Measurements from ENCODE around the gene MTUS2.

The MTUS2 gene

DNA sequence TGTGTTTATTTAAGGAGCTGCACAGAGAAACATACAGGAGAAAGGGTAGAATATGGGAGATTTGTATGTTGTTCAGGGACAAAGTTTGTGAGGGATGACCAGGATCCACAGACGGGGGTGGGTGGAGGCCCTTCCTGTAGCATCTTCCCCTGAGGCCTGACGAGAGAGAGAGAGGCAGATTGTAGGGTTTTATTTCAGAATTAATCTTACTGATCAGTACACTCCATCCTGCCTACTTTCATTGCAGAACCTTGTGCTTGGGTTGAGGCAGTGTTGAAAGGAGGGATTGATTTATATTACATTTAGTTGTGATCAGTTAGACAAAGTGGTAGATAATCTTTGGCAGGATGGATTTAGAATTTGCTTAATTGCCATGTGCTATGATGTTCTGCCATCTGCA lies 39.6 kb downstream of the MTUS2 start:
- no peak for DNase-seq

DNA sequence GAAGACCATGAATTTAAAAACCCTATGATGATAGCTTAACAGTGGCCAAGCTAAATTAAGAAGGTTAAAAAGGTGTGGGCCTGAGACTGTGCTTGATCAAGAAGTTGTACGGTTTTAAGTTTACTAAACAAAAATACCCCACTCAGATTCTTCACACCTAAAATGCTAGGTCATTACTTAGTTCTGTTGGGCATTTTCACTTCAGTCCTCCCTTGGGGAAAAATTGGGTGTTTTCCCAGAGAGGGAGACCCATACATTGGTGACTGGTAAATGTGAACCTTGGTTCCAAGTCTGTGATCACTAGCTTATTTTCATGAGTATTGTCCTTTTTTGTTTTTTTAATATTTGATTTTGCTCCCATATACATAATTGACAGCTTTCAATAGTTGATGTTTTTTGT lies 44.4 kb downstream of the MTUS2 start:
- DNase-seq = no peak

DNA sequence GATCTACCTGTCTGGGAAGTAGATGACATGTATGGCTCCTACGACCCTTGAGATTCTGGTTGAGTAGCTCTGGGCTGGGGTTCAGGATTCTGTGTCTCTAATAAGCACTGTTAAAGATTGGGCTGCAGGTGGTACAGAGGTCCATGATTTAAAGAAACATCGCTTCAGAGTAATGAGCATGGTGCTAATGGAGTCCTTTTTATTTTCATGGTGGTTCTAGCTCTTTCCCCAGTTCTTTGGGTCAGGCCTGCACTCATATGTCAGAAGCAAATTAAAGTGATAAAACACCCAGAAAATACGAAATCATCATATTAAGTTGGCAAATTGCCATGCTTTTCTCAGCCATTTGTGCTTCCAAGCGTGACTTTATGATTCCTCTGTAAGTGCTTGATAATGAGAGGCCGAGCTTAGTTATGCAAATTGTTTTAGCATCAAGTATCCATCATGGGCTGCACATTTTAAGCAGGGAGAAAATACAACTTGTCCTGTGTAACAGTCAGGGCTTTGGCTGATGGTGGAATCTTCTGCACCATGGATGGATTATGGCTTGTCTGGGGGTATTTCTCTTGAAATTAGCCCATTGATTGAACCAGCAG lies 45.1 kb downstream of the MTUS2 start:
- DNase-seq = no peak

DNA sequence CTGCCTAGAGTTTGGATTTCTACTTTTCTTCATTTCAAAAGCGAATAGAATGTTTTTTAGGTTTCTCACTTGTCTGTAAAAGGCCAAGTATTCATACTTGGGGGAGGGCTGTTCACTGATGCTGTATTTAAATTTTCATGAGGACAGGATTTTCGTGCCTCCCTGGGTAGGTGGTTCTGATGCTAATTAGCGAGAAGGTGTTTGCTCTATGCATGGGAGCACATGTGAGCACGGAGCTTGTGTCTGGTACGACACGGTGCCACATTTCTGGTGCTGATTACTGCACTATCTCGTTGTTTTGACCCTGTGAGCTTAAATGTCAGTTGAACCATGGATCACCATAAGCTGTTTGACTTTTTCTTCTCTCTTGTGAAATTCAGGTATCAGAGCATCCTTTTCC lies 45.8 kb downstream of the MTUS2 start:
- DNase-seq = no peak

DNA sequence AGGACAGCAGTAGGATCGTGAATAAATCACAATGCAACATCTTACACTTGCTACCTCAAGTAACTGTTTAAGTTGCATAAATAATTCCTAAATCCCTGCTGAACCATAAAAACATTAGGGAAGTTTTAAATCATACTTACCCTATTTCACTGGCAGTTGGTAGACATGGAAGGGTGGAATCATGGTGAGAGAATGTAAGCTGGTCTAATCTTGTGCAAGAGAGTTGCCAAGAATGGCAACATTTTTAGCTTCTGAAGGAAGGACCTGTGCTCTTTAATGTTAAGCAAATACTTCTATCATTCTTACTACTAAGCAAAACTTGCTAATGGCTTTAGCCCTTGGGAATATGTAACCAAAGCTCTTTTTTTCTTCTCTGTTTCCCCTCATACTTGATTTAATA lies 46.8 kb downstream of the MTUS2 start:
- no peak for DNase-seq

DNA sequence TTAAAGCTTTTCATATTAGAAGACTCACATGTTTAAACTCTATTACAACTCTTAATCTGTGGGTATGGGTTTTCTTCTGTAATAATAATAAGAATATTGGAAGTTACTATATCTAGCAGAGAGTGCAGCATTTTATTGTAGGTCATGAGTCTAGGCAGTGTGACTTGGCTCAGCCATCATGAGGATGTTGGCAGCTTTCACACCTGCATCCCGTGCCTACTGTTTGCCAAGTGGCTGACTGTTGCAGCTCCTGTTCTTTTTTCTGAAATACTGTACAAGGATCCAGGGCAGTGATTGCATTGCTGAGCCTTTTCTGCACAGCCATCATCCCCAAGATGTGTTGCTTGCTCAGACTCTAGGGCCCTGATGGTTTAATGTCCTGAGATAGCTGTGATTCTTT lies 47.4 kb downstream of the MTUS2 start:
- no peak for DNase-seq

DNA sequence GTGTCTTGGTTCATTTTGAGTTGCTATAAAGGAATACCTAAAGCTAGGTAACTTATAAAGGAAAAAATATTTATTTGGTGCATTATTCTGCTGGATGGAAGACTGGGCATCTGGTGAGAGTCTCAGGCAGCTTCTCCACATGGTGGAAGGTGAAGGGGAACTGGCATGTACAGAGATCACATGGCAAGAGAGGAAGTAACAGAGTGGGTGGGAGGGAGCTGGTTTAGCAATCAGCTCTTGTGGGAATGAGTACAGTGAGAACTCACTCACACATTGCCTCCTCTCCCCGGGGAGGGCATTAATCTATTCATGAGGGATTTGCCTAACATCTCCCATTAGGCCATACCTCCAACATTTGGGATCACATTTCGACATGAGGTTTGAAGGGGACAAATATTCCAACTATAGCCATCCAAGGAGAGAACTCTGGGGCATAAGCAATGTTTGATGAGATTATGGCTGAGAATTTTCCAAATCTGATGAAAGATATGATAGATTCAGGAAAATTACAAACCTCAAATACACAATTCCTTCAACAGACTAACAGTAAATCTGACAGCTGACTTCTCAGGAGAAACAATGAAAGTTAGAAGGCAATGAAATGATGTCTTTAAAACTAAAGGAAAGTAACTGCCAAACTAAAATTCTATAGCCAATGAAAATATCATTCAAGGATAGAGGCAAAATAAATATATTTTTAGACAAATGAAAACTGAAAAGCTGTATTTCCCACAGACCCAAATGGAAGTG lies 52.5 kb downstream of the MTUS2 start:
- no peak for DNase-seq

DNA sequence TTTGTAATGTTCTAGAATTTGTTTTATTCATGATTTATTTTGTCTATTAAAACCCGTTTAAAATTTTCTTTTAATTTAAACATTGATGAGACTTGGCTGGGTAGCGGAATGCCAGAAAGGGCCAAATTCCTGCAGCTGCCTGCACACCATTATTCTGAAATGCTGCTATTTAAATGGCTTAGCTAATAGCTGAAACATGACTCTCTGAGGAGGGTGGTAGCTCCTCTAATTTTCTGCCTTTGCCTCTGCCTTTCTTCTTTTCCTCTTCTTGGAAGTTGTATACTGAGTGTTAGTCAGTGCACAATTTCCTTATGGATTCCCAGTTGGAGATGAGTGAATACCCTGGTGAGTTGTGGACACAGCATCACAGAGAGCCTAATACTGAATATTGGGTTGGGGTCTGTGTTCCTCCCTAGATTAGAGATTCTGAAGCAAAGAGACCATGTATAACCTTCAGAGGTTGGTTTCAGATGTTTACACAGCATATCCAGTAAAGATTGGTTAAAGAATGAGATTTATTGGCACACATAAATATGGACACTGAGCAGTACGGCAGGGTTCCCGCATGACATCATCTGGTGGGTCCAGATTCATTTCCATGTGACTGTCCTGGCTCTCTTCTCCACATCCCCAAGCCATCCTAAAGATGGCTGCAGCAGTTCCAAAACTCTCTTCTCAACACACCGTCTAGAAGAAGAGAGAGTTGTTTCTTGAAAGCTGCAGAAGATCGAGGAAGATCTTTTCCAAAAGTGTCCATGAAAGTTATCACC lies 55.9 kb downstream of the MTUS2 start:
- DNase-seq = no peak

DNA sequence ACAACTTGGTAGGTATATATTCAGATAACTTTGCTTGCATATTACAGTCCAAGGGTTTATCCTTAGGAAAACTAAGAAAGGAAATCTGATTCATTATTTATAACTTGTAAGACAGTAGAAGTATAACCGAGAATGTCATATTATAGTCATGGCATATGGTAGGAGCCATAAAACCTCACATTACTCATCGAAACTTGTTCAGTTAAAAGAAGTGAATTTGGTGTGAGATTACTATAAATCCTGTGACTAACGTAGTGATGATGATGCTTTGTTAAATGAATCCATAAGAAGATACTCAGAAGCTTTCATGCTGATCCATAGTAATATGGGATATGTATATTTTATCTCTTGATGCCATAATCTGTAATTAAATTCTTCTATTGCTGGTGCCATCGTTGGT lies 57.3 kb downstream of the MTUS2 start:
- no peak for DNase-seq

DNA sequence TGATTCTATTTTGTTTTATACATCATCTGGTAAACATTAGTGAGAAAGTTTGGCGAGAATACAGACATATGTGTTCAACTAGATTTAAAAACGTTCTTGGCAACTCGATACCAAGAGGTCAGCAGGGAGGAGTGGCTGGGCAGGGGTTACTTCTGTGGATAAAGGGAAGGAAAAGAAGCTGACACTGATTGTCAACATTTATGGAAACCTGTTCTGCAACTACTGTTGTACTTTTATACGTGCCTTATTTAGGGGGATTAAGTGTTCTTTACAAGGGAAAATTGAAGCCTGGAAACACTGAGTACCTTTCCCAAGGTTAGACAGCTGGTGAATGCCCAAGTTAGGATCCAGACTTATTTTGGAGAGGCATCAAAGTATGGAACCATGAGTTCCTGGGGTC lies 65.0 kb downstream of the MTUS2 start:
- no peak for DNase-seq

DNA sequence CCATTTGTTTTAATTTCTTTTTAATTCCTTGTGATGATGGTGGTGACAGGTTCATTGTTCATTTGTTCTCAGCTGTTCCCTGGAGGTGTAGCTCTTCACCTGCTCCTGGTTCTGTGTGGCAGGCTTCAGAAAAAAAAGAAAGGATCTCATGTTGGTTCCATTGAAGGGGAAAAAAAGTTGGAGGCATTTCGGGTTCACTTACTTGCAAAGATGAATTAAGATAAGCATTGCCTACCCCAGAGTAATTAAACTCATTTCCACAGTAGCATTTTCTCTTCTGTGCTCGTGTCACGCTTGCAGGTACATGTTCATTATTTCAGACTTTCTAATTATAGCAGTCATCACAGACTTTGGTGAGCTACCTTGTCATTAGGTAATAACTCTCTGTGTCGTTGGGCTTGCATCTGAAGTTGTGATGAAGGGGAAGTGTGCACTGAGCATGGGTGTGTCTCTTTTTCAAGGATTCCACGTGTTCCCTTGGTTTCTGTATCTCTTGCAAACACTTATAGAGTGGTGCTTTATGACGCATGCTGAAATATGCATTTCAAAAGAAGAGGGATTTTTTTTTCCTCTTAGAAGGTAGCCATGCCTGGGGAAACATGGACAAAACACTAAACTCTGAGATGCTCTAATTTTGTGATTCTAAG lies 69.1 kb downstream of the MTUS2 start:
- DNase-seq = no peak

DNA sequence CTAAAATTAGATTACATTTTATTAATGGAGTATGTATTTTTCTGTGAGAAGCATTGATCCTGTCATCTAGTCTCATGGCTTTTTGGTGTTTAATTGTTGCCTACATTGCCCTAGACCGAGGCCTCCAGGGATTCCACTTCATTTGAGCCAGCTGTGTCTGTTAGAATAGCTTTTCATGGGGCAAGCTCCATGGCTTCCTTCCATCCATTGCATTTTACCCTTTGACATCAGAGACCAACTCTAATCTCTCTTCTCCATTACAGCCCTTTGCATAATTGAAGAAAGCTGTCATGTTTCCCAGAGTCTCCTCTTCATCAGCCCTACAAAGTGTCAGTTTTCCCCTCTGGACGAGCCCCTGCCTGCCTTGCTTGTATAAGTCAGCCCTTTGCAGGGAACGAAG lies 70.6 kb downstream of the MTUS2 start:
- DNase-seq = no peak

DNA sequence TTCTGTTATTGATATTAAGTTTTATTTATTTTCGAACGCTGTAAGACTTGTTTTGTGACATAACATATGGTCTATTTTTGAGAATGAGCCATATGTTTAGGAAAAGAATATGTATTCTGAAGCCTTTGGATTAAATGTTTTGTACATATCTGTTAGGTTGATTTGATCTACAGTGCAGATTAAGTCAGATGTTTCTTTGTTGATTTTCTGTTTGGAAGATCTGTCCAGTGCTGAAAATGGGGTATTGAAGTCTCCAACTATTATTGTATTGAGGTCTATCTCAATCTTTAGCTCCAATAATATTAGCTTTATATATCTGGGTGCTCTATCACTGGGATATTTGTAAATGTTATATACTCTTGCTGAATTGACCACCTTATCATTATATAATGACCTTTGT lies 97.9 kb downstream of the MTUS2 start:
- DNase-seq = no peak

DNA sequence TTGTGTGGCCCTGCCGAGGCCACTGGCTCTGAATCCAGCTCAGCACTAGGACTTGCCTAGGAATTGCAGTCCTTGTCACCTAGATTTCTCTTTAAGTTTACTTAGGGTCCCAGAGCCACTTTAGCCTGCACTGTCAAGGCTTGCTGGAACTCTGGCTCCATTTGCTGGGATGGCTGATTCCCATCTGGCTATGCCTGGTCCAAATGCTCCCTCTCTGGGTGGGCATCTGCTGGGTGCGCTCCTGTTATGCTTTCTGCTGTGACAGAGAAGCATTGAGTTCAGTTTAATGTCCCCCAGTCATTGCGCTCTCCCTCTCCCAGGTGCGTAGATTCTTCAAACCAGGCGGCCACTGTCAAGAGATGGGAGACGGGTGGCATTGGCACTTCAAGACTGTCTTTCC lies 102.2 kb downstream of the MTUS2 start:
- no peak for DNase-seq

DNA sequence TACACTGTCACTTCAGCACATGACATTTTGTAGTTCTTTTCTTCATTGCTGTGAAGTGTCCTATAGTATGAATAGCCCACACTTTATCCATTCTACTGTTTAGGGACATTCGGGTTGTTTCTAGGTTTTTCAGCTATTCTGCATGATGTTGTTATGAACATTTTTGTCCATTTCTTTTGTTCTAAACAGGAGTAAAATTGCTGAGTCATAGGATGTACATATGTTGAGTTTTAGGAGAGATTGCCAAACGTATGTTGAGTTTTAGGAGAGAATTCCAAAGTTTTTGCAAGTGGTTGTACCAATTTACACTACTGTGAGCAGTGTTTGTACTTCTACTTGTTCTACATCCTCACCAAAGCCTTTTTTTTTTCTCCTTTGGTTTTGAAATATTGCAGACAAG lies 115.0 kb downstream of the MTUS2 start:
- no peak for DNase-seq

DNA sequence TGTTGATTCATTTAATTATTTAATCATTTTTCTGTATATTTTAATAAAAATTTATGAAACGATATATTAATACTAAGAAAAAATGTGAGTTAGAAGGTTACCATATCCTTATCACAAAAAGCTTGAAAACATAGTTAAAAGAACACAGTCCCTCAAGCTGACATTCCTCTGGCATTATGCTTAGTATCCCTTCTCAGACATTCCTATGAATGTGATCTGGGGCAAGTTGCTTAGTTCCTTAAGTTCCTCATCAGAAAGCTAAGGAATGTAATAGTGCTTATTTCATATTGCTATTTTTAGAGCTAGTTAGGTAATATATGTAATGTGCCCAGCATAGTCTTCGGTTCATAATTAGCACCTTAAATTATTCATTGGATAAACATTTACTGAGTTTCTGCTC lies 122.8 kb downstream of the MTUS2 start:
- no peak for DNase-seq

DNA sequence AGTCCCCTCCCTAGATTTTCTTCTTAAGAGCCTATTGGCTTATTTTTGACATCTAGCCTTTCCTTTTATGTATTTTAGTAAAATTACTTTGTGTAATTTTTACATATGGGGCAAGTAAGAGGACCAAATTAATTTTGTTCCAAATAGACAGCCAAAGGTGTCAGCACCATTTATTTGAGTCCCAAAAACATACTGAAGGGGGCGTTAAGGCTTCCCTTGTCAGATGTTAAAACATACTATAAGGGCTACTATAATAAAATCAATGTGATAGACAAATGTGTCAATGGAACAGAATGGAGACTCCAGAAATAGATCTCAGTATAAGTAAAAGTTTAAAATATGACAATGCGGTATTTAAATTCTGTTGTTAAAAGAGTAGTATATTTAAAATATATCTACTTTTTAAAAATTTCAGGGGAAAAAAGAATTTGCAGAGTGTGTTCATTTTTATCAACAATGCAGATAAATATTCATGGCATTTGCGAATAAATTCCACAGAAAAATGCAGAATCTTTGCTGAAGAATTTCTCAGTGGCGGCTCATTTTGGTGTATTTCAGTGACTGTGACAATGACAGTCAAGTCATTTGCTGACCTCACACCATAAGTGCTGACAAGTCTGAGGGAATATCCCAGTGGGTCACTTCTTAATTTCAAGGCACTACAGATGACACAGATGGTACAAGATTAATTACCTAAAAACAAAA lies 133.7 kb downstream of the MTUS2 start:
- no peak for DNase-seq

DNA sequence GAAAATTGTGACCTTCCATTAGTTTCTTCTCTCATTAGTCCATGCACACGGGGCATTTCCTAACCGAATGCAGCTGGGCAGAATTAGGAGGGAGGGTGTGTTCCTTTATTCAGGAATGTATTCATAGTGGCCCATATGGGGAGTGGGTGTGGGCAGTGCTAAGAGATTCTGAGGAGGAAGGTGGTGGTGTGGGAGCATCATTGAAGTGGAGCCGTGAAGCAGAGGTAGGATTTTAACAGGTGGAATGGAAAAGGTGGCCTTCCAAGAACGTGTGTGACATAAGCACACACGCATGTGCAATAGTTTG lies 134.2 kb downstream of the MTUS2 start:
- no peak for DNase-seq

DNA sequence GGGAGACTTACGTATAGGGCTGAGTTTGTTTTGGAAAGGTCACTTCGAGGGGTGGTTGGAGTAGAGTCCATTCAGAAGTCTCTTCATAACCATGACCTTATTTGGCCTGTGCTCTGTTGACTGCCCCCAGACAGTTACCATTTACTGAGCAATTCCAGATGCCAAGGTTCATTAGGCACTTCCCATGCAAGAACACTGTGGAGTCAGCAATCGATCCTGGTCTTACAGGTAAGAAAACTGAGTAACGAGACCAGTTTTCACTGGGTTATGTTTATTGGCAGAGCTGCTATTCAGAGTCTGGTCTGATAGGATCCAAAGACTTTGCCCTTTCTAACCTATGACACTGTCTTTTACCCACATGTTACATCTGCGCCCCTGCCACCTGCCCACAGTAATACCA lies 134.7 kb downstream of the MTUS2 start:
- DNase-seq = no peak

DNA sequence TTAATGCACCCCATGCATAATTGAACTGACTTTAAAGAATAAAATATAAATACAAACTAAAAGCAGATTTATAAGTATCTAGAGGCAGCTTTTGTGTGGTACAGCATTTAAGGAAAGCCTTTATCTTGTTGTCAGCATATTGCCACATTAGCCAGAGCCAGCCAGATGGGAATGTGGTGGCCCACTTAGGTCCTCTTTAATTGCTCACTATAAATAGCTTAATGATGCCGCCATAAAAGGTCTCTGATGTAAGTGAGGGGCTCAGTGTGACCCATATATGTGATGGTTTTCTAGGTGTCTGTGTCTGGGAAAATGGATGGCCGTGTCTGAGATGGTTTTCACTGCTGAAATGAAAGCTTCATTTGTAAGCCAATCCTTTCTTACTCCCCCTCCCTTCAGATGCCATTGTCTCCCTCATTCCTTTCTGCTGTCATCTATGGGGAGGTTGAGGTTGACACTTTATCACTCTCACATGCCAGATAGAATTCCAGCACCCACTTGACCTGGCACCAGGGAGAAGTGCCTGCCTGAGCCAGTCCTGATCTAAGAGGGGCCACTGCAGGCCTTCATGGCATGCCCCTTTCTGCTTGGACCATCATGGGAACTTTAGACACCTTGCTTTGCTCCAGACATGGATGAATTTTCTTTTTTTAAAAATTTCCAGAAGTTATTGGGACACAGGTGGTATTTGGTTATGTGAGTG lies 135.3 kb downstream of the MTUS2 start:
- no peak for DNase-seq

DNA sequence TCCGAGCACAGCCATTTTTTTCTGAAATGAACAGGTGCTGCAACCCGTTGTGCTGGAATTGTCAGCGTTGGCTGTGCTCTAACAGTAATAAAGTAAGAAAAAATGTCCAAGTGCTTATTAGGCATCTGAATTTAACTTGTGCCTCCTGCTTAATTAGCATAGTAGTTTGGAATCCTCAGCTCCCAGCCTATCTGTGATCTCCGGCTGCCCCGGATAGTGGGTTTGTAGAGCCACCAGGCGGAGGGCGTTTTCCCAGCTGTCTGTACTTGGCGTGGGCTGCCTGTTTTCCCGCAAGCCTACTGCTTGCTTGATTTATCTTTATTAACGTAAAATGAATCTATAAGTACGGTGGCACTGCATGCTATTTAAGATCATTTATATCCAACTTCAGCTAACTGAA lies 137.9 kb downstream of the MTUS2 start:
- DNase-seq = no peak

DNA sequence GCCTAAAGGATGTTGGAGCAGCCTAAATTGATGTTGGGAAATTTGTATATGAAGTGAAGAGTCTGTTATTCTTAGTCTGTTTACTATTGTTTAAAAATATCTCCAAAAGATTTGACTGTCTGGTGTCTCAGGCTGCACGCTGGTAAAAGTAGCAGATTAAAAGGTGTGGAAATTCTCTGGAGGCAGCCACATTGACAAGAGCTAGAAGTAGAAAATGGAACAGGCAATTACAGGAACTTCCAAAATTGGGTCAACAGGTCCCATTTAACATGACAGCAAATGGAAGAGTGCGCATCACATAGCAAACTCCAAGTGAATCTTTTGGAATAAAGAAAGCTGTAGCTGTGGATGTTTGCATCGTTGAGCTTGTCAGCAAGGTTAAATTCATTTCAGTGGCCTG lies 138.3 kb downstream of the MTUS2 start:
- no peak for DNase-seq

DNA sequence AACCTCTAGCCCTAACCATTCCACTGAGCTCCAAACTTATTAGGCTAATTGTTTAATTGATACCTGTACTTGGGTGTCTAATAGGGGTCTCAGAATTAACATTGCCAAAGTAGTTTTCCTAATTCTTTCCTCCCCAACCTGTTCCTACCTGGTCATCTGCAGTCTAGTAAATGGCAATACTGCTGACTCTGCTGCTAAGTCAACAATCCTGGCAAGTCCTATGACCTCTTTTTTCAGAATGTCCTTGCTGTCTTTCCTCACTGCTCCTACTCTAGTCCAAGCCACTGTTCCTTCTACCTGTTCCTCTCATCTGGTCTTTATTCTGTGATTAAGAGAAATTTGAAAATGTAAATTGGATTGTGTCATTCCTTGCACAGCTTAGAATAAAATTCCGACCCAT lies 143.9 kb downstream of the MTUS2 start:
- no peak for DNase-seq

Measured in NCI-H1092 treated with DMSO at 0.1 percent for 48 hours (cell line).